ENCODE measurements around the gene ATL2. TPM values are rescaled to one million over a fixed set of nuclear protein-coding genes. Genes with fewer than 3 reads are reported as not detected.

The ATL2 gene
- total and polyA plus RNA-seq, 8 donors, result 8.4 to 30.1 (median 19.2) TPM

DNA sequence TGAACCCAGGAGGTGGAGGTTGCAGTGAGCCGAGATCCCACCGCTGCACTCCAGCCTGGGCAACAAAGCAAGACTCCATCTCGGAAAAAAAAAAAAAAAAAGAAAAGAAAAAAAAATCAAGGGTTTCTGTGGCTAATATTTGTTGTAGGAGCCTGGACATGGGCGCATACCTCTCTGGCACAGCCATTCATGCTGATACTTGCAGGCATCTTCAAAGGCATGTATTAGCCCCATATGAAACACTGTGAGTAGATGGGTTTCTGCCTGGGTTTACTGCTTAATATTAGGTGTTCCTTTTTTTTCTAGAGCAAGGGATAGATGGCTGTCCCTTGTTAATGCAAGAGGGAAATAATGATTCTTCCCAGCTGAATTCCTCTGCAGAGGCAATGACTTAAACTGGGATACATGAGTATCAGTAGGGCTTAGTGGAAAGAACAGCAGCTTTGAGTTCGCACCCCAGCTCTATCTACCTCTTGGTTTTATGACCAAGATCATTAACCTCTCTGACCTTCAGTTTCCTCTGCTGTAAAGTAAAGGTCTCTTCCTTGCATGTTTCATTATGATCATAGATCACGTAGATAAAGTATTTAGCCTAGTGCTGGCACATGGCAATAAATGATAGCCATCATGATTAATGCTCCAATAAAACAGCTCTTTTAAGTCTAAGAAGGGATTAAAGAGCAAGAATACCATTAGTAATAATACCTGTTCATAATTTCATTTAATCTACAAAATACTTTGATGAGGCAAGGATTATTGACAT, 4.5 kb upstream of the ATL2 start:
- ATAC-seq (no peak), DNase-seq (no peak), FAIRE-seq (no peak)
- no peaks in the 10 kb centered on the region for H3K36me3 ChIP-seq
- intact Hi-C loops (cut with DNase I), result no loop called here
- 85 to 89% methylated on average over 6 of the region's 6 CpGs for WGBS, 2 donors
- no peaks in the 10 kb centered on the region for H3K4me1 ChIP-seq
- H3K4me3 ChIP-seq, result no peak overlapping the region
- no peak for TF ChIP-seq CTCF (IDR thresholded peaks at IDR 0.05)
- H3K27me3 ChIP-seq, result no peaks in the 10 kb centered on the region
- H3K9me3 ChIP-seq, result no peaks in the 10 kb centered on the region
- no peak overlapping the region for H3K27ac ChIP-seq

GRCh38 chr2:38380397-38381130, 3.5 kb upstream of the ATL2 start:
- Histone ChIP-seq H3K36me3 (no peaks in the 10 kb centered on the region), H3K4me3 (no peak overlapping the region), H3K27ac (no peak overlapping the region), H3K9me3 (no peaks in the 10 kb centered on the region), H3K27me3 (no peaks in the 10 kb centered on the region), H3K4me1 (peaks cover 0 to 2% (median 0%) of the 10 kb centered on the region in 3 donors)
- TF ChIP-seq CTCF (IDR thresholded peaks at IDR 0.05), result no peak
- ATAC-seq (no peak), FAIRE-seq (no peak), DNase-seq (no peak)
- intact Hi-C loops (cut with DNase I), result no loop called here
- 57 to 60% methylated on average over 10 of the region's 10 CpGs for WGBS, 2 donors

- intact Hi-C loops (cut with DNase I), result no loop called here
- no peaks in the 10 kb centered on the region for H3K36me3 ChIP-seq
- FAIRE-seq (no peak), ATAC-seq (peak; percentile 76 to 85 (median 82)), DNase-seq (peak; percentile 58 to 89 (median 75))
- peak overlapping the region; percentile 78 to 96 (median 90) for H3K4me3 ChIP-seq
- TF ChIP-seq CTCF (IDR thresholded peaks at IDR 0.05), result peak in 2 of 4 donors; percentile 37 to 44
- WGBS, 2 donors, result 0 to 1% methylated on average over 64 to 80 of the region's 80 CpGs
- H3K27ac ChIP-seq, result peak overlapping the region; percentile 94 to 99 (median 98)
- no peaks in the 10 kb centered on the region for H3K27me3 ChIP-seq
- peaks cover 7 to 30% (median 21%) of the 10 kb centered on the region in 3 donors for H3K4me1 ChIP-seq
- no peaks in the 10 kb centered on the region for H3K9me3 ChIP-seq
Measured at GRCh38 chr2:38376346-38377049, 575 bp downstream of the ATL2 start.

GRCh38 chr2:38375696-38376345, 1.3 kb downstream of the ATL2 start:
- H3K27ac ChIP-seq, result peak overlapping the region in 3 of 4 donors; percentile 98 to 99 (median 98)
- H3K4me1 ChIP-seq, result peaks cover 7 to 30% (median 21%) of the 10 kb centered on the region in 3 donors
- ATAC-seq, result no peak
- H3K4me3 ChIP-seq, result peak overlapping the region; percentile 78 to 96 (median 90)
- no peaks in the 10 kb centered on the region for H3K9me3 ChIP-seq
- H3K27me3 ChIP-seq, result no peaks in the 10 kb centered on the region
- 7% methylated on average over 19 of the region's 19 CpGs for WGBS, 2 donors
- no peaks in the 10 kb centered on the region for H3K36me3 ChIP-seq
- DNase-seq, result peak in 2 of 6 donors; percentile 33 to 49
- intact Hi-C loops (cut with DNase I), result no loop called here
- FAIRE-seq, result no peak
- TF ChIP-seq CTCF (IDR thresholded peaks at IDR 0.05), result no peak
